ENCODE data around the gene PPP1R7. TPM values are rescaled to one million over a fixed set of nuclear protein-coding genes. Genes with fewer than 3 reads are reported as not detected.
"Not testable (repeated sequence)": the region's sequence is repeated elsewhere in the genome, so short reads cannot be mapped to it uniquely, and the experiment has no call there.

Gene PPP1R7, protein sequence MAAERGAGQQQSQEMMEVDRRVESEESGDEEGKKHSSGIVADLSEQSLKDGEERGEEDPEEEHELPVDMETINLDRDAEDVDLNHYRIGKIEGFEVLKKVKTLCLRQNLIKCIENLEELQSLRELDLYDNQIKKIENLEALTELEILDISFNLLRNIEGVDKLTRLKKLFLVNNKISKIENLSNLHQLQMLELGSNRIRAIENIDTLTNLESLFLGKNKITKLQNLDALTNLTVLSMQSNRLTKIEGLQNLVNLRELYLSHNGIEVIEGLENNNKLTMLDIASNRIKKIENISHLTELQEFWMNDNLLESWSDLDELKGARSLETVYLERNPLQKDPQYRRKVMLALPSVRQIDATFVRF
- total RNA-seq (20.7 TPM), polyA plus RNA-seq (83.2 TPM)

DNA sequence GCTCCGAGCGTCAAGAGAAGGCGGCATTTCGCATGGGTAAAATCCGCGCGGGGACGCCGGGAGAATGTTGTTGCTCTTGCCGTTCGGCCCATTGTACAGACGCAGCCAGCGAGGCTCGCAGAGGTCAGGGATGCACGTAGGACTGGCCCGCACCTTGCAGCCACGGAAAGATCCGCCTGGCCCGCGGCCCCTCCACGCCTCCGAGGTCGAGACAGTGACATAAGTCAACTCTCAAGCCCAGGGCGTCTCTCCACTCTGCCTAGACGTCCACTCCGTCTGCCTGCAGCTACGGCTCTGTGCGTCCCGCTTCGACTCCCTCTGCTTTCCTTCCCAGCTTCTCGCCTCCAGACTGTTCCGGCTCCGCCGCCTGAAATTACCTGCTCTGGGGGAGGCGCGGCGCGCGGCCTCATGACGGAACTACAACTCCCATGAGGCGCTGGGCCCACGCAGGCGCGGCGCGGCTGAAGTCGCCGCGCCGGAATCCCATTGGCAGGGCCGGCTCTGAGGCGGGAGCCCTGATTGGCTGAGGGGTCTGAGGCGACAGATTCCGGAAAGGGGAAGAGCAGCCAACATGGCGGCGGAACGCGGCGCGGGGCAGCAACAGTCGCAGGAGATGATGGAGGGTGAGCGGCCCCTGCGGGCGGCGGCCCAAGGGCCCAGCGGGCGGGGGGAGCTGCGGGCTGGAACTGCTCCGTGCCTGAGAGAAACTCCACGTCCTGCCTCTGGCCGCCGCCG lies at the start of gene PPP1R7:
Gene PPP1R7, plus strand, starts transcription at position 543 of the 735 bp plus-strand sequence. Its CDS starts 29 bp downstream, at position 572.
- under 1% methylated on average over 73 of the region's 73 CpGs for WGBS
- Histone ChIP-seq H3K36me3 (ENCODE audit: insufficient read depth) (no peaks in the 10 kb centered on the region), H3K27ac (ENCODE audit: low read depth) (no peak within 1 kb of the TSS), H3K4me3 (ENCODE audit: low read depth, low read length) (peak within 1 kb of the TSS; percentile 81), H3K4me1 (ENCODE audit: insufficient read depth) (no peaks in the 10 kb centered on the region)
- DNase-seq (ENCODE audit: extremely low spot score), result peak; percentile 81

GRCh38 chr2:241102239-241102803 lies 47.9 kb upstream of the PPP1R7 start, which contains the start of gene MTERF4:
MTERF4 (minus strand) TSS chr2:241102287; CDS start chr2:241102273, 14 bp downstream.
- peak; percentile 62 for DNase-seq (ENCODE audit: extremely low spot score)
- Histone ChIP-seq H3K4me3 (ENCODE audit: low read depth, low read length) (peak within 1 kb of the TSS; percentile 93), H3K27ac (ENCODE audit: low read depth) (peak within 1 kb of the TSS; percentile 86), H3K36me3 (ENCODE audit: insufficient read depth) (no peaks in the 10 kb centered on the region), H3K4me1 (ENCODE audit: insufficient read depth) (no peaks in the 10 kb centered on the region)
- under 1% methylated on average over 56 of the region's 56 CpGs for WGBS

DNA sequence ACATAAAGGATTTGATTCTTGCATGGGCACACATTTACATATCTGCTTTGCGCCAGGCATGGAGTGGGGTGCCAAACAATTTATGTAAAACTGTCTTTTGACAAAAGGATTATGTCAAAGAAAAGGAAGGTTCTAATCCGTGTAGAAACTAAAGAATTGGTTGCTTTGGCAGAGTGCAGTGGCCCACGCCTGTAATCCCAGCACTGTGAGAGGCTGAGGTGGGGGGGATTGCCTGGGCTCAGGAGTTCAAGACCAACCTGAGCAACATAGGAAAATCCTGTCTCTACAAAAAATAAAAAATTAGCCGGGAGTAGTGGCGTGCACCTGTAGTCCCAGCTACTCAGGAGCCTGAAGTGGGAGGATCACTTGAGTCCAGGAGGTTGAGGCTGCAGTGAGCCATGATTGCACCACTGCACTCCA lies 47.1 kb upstream of the PPP1R7 start:
- Histone ChIP-seq H3K4me1 (ENCODE audit: insufficient read depth) (no peaks in the 10 kb centered on the region), H3K4me3 (ENCODE audit: low read depth, low read length) (no peak overlapping the region), H3K27ac (ENCODE audit: low read depth) (no peak overlapping the region), H3K36me3 (ENCODE audit: insufficient read depth) (no peaks in the 10 kb centered on the region)
- WGBS, result 42% methylated on average over 5 of the region's 5 CpGs
- DNase-seq (ENCODE audit: extremely low spot score), result no peak

- not testable (repeated sequence) for H3K27ac ChIP-seq (ENCODE audit: low read depth); DNase-seq (ENCODE audit: extremely low spot score); H3K4me1 ChIP-seq (ENCODE audit: insufficient read depth); H3K4me3 ChIP-seq (ENCODE audit: low read depth, low read length); H3K36me3 ChIP-seq (ENCODE audit: insufficient read depth)
- 97% methylated on average over 10 of the region's 10 CpGs for WGBS
Observed at GRCh38 chr2:241104611-241105010, 45.7 kb upstream of the PPP1R7 start.

DNA sequence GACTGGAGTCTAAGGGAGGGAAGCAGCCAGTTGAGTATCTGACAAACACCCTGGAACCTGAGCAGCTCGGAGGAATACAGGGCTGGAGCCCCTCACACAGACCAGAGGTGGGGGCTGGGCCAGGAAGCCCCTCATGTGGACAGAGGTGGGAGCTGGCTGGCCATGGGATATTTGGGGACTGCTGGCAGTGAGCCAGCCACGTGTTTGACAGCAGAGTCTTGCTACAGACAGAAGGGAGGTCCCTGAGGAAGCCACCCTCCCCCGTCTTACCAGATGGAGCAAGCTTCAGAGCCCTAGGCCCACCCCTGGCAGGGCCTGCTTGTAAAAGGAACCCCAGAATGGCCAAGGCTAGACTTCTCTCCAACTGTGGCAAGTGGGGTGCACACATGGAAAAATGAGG lies 44.6 kb upstream of the PPP1R7 start:
- WGBS, result 55% methylated on average over 3 of the region's 3 CpGs
- Histone ChIP-seq H3K4me3 (ENCODE audit: low read depth, low read length) (no peak overlapping the region), H3K4me1 (ENCODE audit: insufficient read depth) (no peaks in the 10 kb centered on the region), H3K36me3 (ENCODE audit: insufficient read depth) (no peaks in the 10 kb centered on the region), H3K27ac (ENCODE audit: low read depth) (no peak overlapping the region)
- DNase-seq (ENCODE audit: extremely low spot score), result no peak

GRCh38 chr2:241107031-241107783 lies 43.1 kb upstream of the PPP1R7 start:
- Histone ChIP-seq H3K27ac (ENCODE audit: low read depth) (no peak overlapping the region), H3K4me1 (ENCODE audit: insufficient read depth) (no peaks in the 10 kb centered on the region), H3K4me3 (ENCODE audit: low read depth, low read length) (no peak overlapping the region), H3K36me3 (ENCODE audit: insufficient read depth) (no peaks in the 10 kb centered on the region)
- DNase-seq (ENCODE audit: extremely low spot score), result no peak
- WGBS, result 94% methylated on average over 9 of the region's 9 CpGs

GRCh38 chr2:241108271-241109209 lies 41.7 kb upstream of the PPP1R7 start:
- DNase-seq (ENCODE audit: extremely low spot score), result no peak
- Histone ChIP-seq H3K36me3 (ENCODE audit: insufficient read depth) (no peaks in the 10 kb centered on the region), H3K4me1 (ENCODE audit: insufficient read depth) (no peaks in the 10 kb centered on the region), H3K27ac (ENCODE audit: low read depth) (no peak overlapping the region), H3K4me3 (ENCODE audit: low read depth, low read length) (no peak overlapping the region)
- WGBS, result 83% methylated on average over 35 of the region's 35 CpGs

DNA sequence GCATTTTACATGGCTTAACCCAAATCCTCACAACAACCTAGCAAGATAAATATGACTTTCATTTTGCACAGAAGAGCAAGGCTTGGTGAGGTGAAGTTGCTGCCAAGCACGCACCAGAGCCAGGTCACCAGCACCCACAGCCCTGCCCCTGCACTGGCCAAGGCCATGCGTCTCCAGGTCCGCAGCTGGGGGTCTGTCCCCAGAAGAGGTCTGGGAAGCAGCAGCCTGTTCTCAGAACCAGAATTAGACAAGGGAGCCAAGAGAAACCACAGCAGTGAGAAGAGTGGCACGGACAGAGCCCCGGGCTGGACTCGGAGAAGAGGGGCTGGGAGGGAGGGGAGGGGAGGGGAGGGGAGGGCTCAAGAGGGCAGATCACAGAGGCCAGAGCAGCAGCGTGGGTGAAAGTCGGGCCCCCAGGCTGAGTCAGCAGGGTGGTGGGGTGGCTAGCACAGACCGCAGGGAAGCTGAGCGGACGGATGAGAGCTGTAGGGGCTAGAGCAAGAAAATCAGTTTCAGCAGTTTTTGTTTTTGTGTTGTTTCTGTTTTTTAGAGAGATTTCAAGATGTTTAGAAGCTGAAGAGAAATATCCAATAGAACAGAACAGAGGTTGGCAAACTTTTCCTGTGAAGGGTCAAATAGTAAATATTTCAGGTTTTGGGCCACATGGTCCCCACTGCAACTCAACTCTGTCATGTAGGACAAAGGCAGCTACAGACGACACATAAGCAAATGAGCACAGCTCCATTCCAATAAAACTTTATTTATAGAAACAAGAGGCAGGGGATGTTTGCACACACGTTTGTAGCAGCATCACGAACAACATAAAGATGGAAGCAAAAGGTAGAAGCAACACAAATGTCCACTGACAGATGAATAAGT lies 40.8 kb upstream of the PPP1R7 start:
- no peak for DNase-seq (ENCODE audit: extremely low spot score)
- H3K27ac ChIP-seq (ENCODE audit: low read depth), result no peak overlapping the region
- WGBS, result 76% methylated on average over 14 of the region's 14 CpGs
- H3K36me3 ChIP-seq (ENCODE audit: insufficient read depth), result no peaks in the 10 kb centered on the region
- H3K4me1 ChIP-seq (ENCODE audit: insufficient read depth), result no peaks in the 10 kb centered on the region
- no peak overlapping the region for H3K4me3 ChIP-seq (ENCODE audit: low read depth, low read length)

GRCh38 chr2:241110089-241110606 lies 40.1 kb upstream of the PPP1R7 start:
- WGBS, result 91% methylated on average over 9 of the region's 9 CpGs
- no peak for DNase-seq (ENCODE audit: extremely low spot score)
- Histone ChIP-seq H3K27ac (ENCODE audit: low read depth) (no peak overlapping the region), H3K4me1 (ENCODE audit: insufficient read depth) (no peaks in the 10 kb centered on the region), H3K4me3 (ENCODE audit: low read depth, low read length) (no peak overlapping the region), H3K36me3 (ENCODE audit: insufficient read depth) (no peaks in the 10 kb centered on the region)

DNA sequence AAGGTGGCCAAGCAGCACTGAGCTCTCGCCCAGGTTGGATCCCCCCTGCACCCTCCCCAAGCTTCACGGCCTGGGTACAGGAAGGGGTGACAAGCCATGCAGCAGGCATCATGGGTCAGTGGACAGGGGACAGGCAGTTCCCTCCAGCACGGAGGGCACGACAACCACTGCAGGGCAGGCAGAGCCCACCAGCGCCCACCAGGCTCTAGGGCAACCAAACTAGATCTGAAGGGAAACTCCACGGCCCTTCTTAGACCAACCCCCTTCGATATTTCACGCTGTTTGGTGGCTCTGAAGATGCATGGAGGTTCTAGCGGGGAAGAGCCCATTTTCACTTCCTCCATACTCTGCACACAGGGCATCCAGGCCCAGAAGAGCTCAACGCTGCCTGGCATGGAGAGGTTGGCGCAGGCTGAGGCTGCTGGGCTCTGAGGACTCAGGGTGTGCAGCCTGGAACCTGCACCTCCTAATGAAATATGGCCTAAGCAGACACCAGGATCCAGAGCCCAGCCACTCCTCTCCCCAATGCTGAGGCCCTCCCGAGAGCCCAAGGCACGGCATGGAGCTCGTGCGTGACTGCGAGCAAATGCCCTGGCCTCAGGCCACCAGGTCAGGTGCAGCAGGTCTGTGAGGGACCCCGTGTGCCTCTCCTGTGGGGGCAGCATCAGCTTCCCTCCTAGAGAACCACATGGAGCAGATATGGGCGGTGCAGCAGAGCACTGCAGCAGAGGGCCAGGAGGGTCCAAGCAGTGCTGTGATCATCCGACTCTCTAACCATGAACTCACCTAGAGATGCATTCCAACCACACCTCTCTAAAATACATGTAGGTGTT lies 39.4 kb upstream of the PPP1R7 start:
- 91% methylated on average over 19 of the region's 19 CpGs for WGBS
- no peak for DNase-seq (ENCODE audit: extremely low spot score)

GRCh38 chr2:241111440-241111805 lies 38.8 kb upstream of the PPP1R7 start:
- DNase-seq (ENCODE audit: extremely low spot score), result no peak
- WGBS, result 90% methylated on average over 9 of the region's 9 CpGs
- no peak overlapping the region for H3K4me3 ChIP-seq (ENCODE audit: low read depth, low read length)
- H3K27ac ChIP-seq (ENCODE audit: low read depth), result no peak overlapping the region
- no peaks in the 10 kb centered on the region for H3K36me3 ChIP-seq (ENCODE audit: insufficient read depth)
- H3K4me1 ChIP-seq (ENCODE audit: insufficient read depth), result no peaks in the 10 kb centered on the region

More for the DNA sequence above, 39.4 kb upstream of the PPP1R7 start:
- Histone ChIP-seq H3K4me3 (ENCODE audit: low read depth, low read length) (no peak overlapping the region), H3K27ac (ENCODE audit: low read depth) (no peak overlapping the region), H3K4me1 (ENCODE audit: insufficient read depth) (no peaks in the 10 kb centered on the region), H3K36me3 (ENCODE audit: insufficient read depth) (no peaks in the 10 kb centered on the region)
